ENCODE results near the gene TOR2A. TPM values are rescaled to one million over a fixed set of nuclear protein-coding genes. Genes with fewer than 3 reads are reported as not detected.

TOR2A gene
- total and polyA plus RNA-seq, 11 donors, result 1.7 to 9.2 (median 3.4) TPM

- no peaks in the 10 kb centered on the region for H3K27me3 ChIP-seq
- H3K9me3 ChIP-seq, result no peaks in the 10 kb centered on the region
- H3K4me3 ChIP-seq, result peak overlapping the region in 10 of 12 donors; percentile 13 to 89 (median 72)
- H3K36me3 ChIP-seq, result peaks cover 0 to 20% (median 10%) of the 10 kb centered on the region in 9 donors
- intact Hi-C loops (cut with DNase I), result loop anchor here in 1 of 10 donors (10.0 kb wide), 1 partner anchor 86 kb away; the partner anchor contains the start of gene ENG
- peak overlapping the region; percentile 70 to 96 (median 84) for H3K27ac ChIP-seq
- ATAC-seq (no peak), DNase-seq (no peak)
- H3K4me1 ChIP-seq, result peaks cover 0 to 83% (median 40%) of the 10 kb centered on the region in 12 donors
- 50 to 67% (median 58%) methylated on average over 8 of the region's 8 CpGs for WGBS, 4 donors
- TF ChIP-seq CTCF (IDR thresholded peaks at IDR 0.05) (no peak), POLR2A (IDR thresholded peaks at IDR 0.05) (no peak)
These were observed 33.6 kb upstream of the TOR2A start for GRCh38 chr9:127768698-127769097.

- WGBS, 4 donors, result 32 to 47% (median 36%) methylated on average over 5 to 13 of the region's 13 CpGs
- ATAC-seq, result no peak
- Histone ChIP-seq H3K27me3 (no peaks in the 10 kb centered on the region), H3K4me1 (peaks cover 5 to 85% (median 46%) of the 10 kb centered on the region in 12 donors), H3K9me3 (no peaks in the 10 kb centered on the region), H3K36me3 (peaks cover 0 to 18% (median 5%) of the 10 kb centered on the region in 9 donors), H3K4me3 (peak overlapping the region in 11 of 12 donors; percentile 12 to 89 (median 69)), H3K27ac (peak overlapping the region; percentile 70 to 96 (median 84))
- DNase-seq, result peak; percentile 56 to 78 (median 64)
- intact Hi-C loops (cut with DNase I), result loop anchor here in 2 of 10 donors (2.0 to 10.0 kb wide), 2 partner anchors 15 to 87 kb away; partner anchors contain the start of gene ENG (in 1 of the 2)
- TF ChIP-seq POLR2A (IDR thresholded peaks at IDR 0.05), result no peak
- TF ChIP-seq CTCF (IDR thresholded peaks at IDR 0.05), result no peak
These were observed 32.8 kb upstream of the TOR2A start for GRCh38 chr9:127767909-127768331.

DNA sequence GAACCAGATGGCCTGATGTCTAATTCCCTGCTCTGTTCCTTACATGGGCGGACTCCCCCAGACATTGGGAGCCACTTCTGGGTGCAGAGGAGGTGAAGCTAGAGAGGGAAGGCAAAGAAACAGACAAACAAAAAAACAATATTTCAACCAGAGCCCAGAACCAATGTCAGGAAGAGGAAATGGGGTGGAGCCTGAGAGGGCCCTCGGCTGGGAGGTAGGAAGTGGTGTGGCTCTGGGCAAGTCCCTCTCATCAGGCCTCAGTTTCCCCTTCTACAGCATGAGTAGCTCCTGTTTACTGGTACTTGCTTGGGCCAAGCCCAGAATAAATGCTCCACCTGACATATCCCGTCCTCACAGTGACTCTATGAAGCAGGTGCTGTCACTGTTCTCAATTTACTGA is 32.3 kb upstream of the TOR2A start:
- DNase-seq (no peak), ATAC-seq (no peak)
- Histone ChIP-seq H3K27ac (peak overlapping the region; percentile 70 to 96 (median 84)), H3K4me1 (peaks cover 9 to 90% (median 51%) of the 10 kb centered on the region in 12 donors), H3K4me3 (peak overlapping the region in 10 of 12 donors; percentile 13 to 89 (median 72)), H3K9me3 (no peaks in the 10 kb centered on the region), H3K36me3 (peaks cover 0 to 14% (median 4%) of the 10 kb centered on the region in 9 donors), H3K27me3 (no peaks in the 10 kb centered on the region)
- 54 to 62% (median 59%) methylated on average over 3 of the region's 3 CpGs for whole genome bisulfite sequencing, 4 donors
- no peak for TF ChIP-seq POLR2A (IDR thresholded peaks at IDR 0.05)
- no peak for TF ChIP-seq CTCF (IDR thresholded peaks at IDR 0.05)
- intact Hi-C loops (cut with DNase I), result loop anchor here in 2 of 10 donors (2.0 to 10.0 kb wide), 2 partner anchors 15 to 87 kb away; partner anchors contain the start of gene ENG (in 1 of the 2)

DNA sequence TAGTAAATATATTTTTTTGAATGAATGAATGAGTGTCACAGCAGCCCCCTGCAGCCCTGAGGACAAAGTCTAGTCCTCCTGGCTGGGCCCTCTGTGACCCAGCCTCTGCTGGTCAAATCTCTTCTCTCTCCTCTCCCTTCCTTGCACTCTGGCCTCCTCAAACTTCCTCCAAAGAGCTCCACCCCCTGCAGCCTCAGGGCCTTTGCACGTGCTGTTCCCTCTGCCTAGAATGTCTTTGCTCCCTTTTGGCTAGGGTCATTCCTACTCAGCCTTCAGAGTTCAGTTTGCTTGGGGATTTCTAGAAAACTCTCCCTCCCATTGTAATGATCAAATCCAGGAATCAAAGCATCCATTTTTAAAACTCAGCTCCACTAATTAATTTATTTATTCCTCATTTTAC is 30.3 kb upstream of the TOR2A start:
- Histone ChIP-seq H3K9me3 (no peaks in the 10 kb centered on the region), H3K36me3 (peaks cover 0 to 20% (median 4%) of the 10 kb centered on the region in 9 donors), H3K27me3 (no peaks in the 10 kb centered on the region), H3K27ac (peak overlapping the region in 11 of 12 donors; percentile 74 to 96 (median 82)), H3K4me1 (peaks cover 9 to 98% (median 50%) of the 10 kb centered on the region in 12 donors), H3K4me3 (no peak overlapping the region)
- 59 to 76% (median 64%) methylated on average over 1 of the region's 1 CpG for WGBS, 4 donors
- TF ChIP-seq POLR2A (IDR thresholded peaks at IDR 0.05), result no peak
- no peak for TF ChIP-seq CTCF (IDR thresholded peaks at IDR 0.05)
- ATAC-seq (no peak), DNase-seq (no peak)
- intact Hi-C loops (cut with DNase I), result loop anchor here in 1 of 10 donors (10.0 kb wide), 1 partner anchor 89 kb away; the partner anchor contains the start of gene ENG

Data from heart left ventricle (tissue), 16 donors.